Measurements from ENCODE around the gene ANO2.

The ANO2 gene

GRCh38 chr12:5518584-5519365 is 426.3 kb downstream of the ANO2 start:
- H3K4me3 ChIP-seq (ENCODE audit: control insufficient read depth, low read depth, low read length) = no peak overlapping the region
- no peak for DNase-seq (ENCODE audit: low read depth)
- TF ChIP-seq, protein P1, sequence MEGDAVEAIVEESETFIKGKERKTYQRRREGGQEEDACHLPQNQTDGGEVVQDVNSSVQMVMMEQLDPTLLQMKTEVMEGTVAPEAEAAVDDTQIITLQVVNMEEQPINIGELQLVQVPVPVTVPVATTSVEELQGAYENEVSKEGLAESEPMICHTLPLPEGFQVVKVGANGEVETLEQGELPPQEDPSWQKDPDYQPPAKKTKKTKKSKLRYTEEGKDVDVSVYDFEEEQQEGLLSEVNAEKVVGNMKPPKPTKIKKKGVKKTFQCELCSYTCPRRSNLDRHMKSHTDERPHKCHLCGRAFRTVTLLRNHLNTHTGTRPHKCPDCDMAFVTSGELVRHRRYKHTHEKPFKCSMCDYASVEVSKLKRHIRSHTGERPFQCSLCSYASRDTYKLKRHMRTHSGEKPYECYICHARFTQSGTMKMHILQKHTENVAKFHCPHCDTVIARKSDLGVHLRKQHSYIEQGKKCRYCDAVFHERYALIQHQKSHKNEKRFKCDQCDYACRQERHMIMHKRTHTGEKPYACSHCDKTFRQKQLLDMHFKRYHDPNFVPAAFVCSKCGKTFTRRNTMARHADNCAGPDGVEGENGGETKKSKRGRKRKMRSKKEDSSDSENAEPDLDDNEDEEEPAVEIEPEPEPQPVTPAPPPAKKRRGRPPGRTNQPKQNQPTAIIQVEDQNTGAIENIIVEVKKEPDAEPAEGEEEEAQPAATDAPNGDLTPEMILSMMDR (IDR thresholded peaks at IDR 0.05; ENCODE audit: control insufficient read depth, insufficient read depth, low read depth, low read length, missing control alignments) = no peak

- no peak overlapping the region for H3K4me3 ChIP-seq (ENCODE audit: control insufficient read depth, low read depth, low read length)
- TF ChIP-seq, protein P1 (IDR thresholded peaks at IDR 0.05; ENCODE audit: control insufficient read depth, insufficient read depth, low read depth, low read length, missing control alignments) = no peak
- no peak for DNase-seq (ENCODE audit: low read depth)
Measured at GRCh38 chr12:5516371-5517241, 428.5 kb downstream of the ANO2 start.

DNA sequence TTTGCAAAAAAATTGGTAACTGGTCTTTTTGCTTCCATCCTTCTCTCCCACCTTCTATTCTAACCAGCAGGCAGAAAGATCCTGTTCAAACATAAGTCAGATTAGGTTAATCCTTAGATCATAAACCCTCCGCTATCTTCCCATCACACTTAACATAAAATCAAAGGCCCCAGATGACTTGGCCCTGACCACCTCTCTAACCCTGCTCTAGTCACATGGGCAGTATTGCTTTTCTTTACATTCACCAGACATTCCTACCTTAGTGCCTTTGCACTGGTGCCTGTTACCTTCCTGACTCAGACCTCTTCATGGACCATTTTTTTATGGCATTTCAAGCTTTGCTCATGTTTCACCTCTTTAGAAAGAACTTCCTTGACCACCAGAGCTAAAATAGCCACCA is 429.6 kb downstream of the ANO2 start:
- no peak for DNase-seq (ENCODE audit: low read depth)
- TF ChIP-seq, protein P1 (IDR thresholded peaks at IDR 0.05; ENCODE audit: control insufficient read depth, insufficient read depth, low read depth, low read length, missing control alignments) = no peak
- H3K4me3 ChIP-seq (ENCODE audit: control insufficient read depth, low read depth, low read length) = no peak overlapping the region

GRCh38 chr12:5514545-5514944 is 430.5 kb downstream of the ANO2 start:
- TF ChIP-seq, protein P1 (IDR thresholded peaks at IDR 0.05; ENCODE audit: control insufficient read depth, insufficient read depth, low read depth, low read length, missing control alignments) = no peak
- DNase-seq (ENCODE audit: low read depth) = no peak
- H3K4me3 ChIP-seq (ENCODE audit: control insufficient read depth, low read depth, low read length) = no peak overlapping the region

DNA sequence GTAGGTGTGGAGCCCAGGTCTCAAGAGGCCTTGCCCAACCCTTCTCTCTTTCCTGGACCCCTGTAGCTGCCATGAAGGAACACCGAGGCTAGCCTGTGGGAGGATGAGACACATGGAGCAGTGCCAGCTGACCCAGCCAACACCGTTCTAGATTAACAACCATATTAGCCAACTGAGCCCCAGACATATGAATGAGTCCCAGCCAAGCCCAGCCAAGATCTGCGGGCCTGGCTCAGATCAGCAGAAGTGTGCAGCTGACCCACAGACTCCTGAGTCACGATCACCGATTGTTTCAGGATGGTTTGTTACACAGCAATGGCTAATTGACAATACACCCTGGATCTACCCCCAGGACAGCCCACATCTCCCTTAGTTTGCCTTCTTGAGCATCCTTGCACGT is 431.0 kb downstream of the ANO2 start:
- DNase-seq (ENCODE audit: low read depth) = no peak
- TF ChIP-seq, protein P1 (IDR thresholded peaks at IDR 0.05; ENCODE audit: control insufficient read depth, insufficient read depth, low read depth, low read length, missing control alignments) = no peak
- H3K4me3 ChIP-seq (ENCODE audit: control insufficient read depth, low read depth, low read length) = no peak overlapping the region

DNA sequence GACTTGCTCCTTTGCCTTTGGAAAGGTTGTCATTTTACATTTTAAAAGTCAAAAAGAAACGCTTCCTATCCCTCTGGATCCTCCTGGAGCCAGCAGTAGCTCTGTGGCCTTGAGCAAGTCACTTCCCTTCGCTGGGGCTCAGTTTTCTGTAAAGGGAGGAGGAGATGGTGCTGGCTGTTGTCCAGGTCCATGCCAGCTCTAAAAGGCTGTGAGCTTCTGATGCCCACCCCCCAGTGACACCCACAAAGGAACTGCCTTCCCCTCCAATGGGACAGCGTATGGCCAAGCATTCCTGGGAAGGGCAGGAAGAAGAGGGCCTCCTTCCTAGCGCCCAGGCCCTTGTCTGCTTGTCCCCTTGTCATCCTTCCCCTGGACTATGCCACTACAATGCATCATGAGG is 431.7 kb downstream of the ANO2 start:
- TF ChIP-seq, protein P1 (IDR thresholded peaks at IDR 0.05; ENCODE audit: control insufficient read depth, insufficient read depth, low read depth, low read length, missing control alignments) = no peak

More for the DNA sequence above, 431.7 kb downstream of the ANO2 start:
- no peak overlapping the region for H3K4me3 ChIP-seq (ENCODE audit: control insufficient read depth, low read depth, low read length)
- DNase-seq (ENCODE audit: low read depth) = no peak
